ENCODE results near the gene MSTN. TPM values are rescaled to one million over a fixed set of nuclear protein-coding genes. Genes with fewer than 3 reads are reported as not detected.

The MSTN gene
- total and polyA plus RNA-seq, 2 of the 4 experiments (the other 2 are of a cell fraction): under 0.01 TPM; not detected in 1

DNA sequence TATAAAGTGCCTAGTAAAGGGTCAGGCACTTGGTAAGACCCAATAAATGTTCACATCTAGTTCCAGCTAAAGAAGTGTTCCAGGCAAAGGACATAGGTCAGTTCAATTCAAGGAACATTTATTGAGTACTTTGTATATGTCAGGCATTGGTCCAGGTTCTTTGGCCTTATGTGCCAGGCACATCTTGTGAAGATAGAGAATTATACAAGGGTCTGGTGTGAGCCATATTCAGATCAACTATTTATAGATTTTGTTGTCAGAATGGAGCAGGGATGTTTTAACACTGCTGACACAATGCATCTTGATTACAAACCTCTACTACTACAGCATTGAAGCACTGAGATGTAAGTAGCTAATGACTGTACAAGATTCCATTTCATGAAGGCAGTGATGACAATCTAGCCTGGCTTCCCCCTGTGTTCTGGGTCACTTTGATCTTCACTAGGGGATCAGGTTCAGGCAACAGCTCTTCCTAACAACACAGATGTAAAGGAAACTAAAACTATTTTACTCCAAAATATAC lies 18.1 kb upstream of the MSTN start:
- dilution Hi-C loops (cut with HindIII; ENCODE audit: low sequenced_read_pairs, unreplicated experiment): no loop called here
- Histone ChIP-seq H4K91ac (ENCODE audit: insufficient read depth, low read depth, low read length) (no peak overlapping the region), H3K9me3 (ENCODE audit: control insufficient read depth, insufficient read depth, low read length) (no peaks in the 10 kb centered on the region), H2BK20ac (ENCODE audit: low read depth, low read length) (no peak overlapping the region), H3K79me1 (ENCODE audit: low read depth in 1 of 2, low read length in 2 of 2) (no peaks in the 10 kb centered on the region), H3K4me3 (ENCODE audit: insufficient read depth, low read depth, low read length) (no peak overlapping the region), H2AK9ac (replicated peaks; ENCODE audit: low read depth, low read length, poor library complexity) (no peak overlapping the region), H3K9me1 (ENCODE audit: insufficient read depth, low read length) (no peaks in the 10 kb centered on the region), H3K36me3 (ENCODE audit: control insufficient read depth, insufficient read depth, low read length) (no peaks in the 10 kb centered on the region), H3K23ac (ENCODE audit: low read depth, low read length) (no peak overlapping the region), H3K18ac (ENCODE audit: low read depth, low read length) (no peak overlapping the region), H2BK120ac (ENCODE audit: low read depth, low read length) (no peak overlapping the region), H3K4me1 (ENCODE audit: control insufficient read depth, insufficient read depth, low read length) (no peaks in the 10 kb centered on the region), H3K4ac (ENCODE audit: low read depth, low read length) (no peak overlapping the region), H3K4me2 (ENCODE audit: low read depth, low read length) (no peak overlapping the region), H2BK15ac (ENCODE audit: low read depth, low read length) (no peak overlapping the region), H3K9ac (ENCODE audit: low read depth, low read length) (no peak overlapping the region), H4K8ac (ENCODE audit: low read depth in 2 of 2, low read length in 2 of 2) (no peak overlapping the region), H2AFZ (replicated peaks; ENCODE audit: low read length, poor library complexity) (no peak overlapping the region), H4K5ac (ENCODE audit: low read depth, low read length) (no peak overlapping the region), H2BK5ac (ENCODE audit: low read depth, low read length, poor library complexity, severe bottlenecking) (no peak overlapping the region), H4K20me1 (ENCODE audit: insufficient read depth, low read length) (no peaks in the 10 kb centered on the region), H3K27me3 (ENCODE audit: control insufficient read depth, insufficient read depth, low read length) (0 out of 2 replicates have a peak, but pooled peaks cover 4% of the 10 kb centered on the region), H3K27ac (ENCODE audit: insufficient read depth, low read length) (no peak overlapping the region), H3K56ac (ENCODE audit: extremely low read depth, insufficient read depth, low read length) (no peak overlapping the region), H2AK5ac (ENCODE audit: low read depth, low read length) (no peak overlapping the region), H3K14ac (replicated peaks; ENCODE audit: low read depth, low read length) (no peak overlapping the region)
- in situ Hi-C loops (cut with MboI; ENCODE audit: low sequenced_read_pairs): loop anchor here (10.0 kb wide), 2 partner anchors 294 to 724 kb away; no protein-coding TSS in a partner anchor
- CTCF ChIA-PET: interaction anchor here (0.9 kb wide), 1 partner anchor 8 kb away, joined by 3 read pairs; no protein-coding TSS in a partner anchor
- ATAC-seq (ENCODE audit: low read depth): no peak
- no peak for DNase-seq
- TF ChIP-seq CEBPB (IDR thresholded peaks at IDR 0.05; ENCODE audit: low read depth, low read length): no peak
- TF ChIP-seq POLR2A (IDR thresholded peaks at IDR 0.05; ENCODE audit: low read depth, low read length): no peak
- TF ChIP-seq RCOR1 (IDR thresholded peaks at IDR 0.05; ENCODE audit: insufficient replicate concordance, low read length): no peak
- TF ChIP-seq RFX5 (IDR thresholded peaks at IDR 0.05; ENCODE audit: low read depth, low read length): no peak
- no peak for TF ChIP-seq NFE2L2 (IDR thresholded peaks at IDR 0.05; ENCODE audit: low read depth, low read length)
- no peak for TF ChIP-seq FOS (IDR thresholded peaks at IDR 0.05; ENCODE audit: low read depth, low read length)
- TF ChIP-seq MXI1 (IDR thresholded peaks at IDR 0.05; ENCODE audit: borderline replicate concordance, low read depth, low read length): no peak
- TF ChIP-seq CHD1 (IDR thresholded peaks at IDR 0.05; ENCODE audit: low read depth, low read length): no peak
- no peak for TF ChIP-seq SMC3 (IDR thresholded peaks at IDR 0.05; ENCODE audit: low read depth, low read length)
- TF ChIP-seq, protein P1, sequence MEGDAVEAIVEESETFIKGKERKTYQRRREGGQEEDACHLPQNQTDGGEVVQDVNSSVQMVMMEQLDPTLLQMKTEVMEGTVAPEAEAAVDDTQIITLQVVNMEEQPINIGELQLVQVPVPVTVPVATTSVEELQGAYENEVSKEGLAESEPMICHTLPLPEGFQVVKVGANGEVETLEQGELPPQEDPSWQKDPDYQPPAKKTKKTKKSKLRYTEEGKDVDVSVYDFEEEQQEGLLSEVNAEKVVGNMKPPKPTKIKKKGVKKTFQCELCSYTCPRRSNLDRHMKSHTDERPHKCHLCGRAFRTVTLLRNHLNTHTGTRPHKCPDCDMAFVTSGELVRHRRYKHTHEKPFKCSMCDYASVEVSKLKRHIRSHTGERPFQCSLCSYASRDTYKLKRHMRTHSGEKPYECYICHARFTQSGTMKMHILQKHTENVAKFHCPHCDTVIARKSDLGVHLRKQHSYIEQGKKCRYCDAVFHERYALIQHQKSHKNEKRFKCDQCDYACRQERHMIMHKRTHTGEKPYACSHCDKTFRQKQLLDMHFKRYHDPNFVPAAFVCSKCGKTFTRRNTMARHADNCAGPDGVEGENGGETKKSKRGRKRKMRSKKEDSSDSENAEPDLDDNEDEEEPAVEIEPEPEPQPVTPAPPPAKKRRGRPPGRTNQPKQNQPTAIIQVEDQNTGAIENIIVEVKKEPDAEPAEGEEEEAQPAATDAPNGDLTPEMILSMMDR (conservative IDR thresholded peaks at IDR 0.05; ENCODE audit: low read depth, low read length): no peak
- TF ChIP-seq MAZ (IDR thresholded peaks at IDR 0.05; ENCODE audit: borderline replicate concordance, low read depth, low read length): no peak
- TF ChIP-seq MAFK (IDR thresholded peaks at IDR 0.05; ENCODE audit: low read depth, low read length): no peak
- TF ChIP-seq RAD21 (IDR thresholded peaks at IDR 0.05; ENCODE audit: low read length): no peak
- TF ChIP-seq, protein P2, sequence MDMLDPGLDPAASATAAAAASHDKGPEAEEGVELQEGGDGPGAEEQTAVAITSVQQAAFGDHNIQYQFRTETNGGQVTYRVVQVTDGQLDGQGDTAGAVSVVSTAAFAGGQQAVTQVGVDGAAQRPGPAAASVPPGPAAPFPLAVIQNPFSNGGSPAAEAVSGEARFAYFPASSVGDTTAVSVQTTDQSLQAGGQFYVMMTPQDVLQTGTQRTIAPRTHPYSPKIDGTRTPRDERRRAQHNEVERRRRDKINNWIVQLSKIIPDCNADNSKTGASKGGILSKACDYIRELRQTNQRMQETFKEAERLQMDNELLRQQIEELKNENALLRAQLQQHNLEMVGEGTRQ (IDR thresholded peaks at IDR 0.05; ENCODE audit: low read depth, low read length): no peak
- TF ChIP-seq BHLHE40 (IDR thresholded peaks at IDR 0.05; ENCODE audit: low read depth, low read length): no peak
- TF ChIP-seq, protein P3, sequence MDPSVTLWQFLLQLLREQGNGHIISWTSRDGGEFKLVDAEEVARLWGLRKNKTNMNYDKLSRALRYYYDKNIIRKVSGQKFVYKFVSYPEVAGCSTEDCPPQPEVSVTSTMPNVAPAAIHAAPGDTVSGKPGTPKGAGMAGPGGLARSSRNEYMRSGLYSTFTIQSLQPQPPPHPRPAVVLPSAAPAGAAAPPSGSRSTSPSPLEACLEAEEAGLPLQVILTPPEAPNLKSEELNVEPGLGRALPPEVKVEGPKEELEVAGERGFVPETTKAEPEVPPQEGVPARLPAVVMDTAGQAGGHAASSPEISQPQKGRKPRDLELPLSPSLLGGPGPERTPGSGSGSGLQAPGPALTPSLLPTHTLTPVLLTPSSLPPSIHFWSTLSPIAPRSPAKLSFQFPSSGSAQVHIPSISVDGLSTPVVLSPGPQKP (IDR thresholded peaks at IDR 0.05; ENCODE audit: borderline replicate concordance, low read depth, low read length): no peak
- intact Hi-C loops (cut with micrococcal nuclease): no loop called here
- POLR2A ChIA-PET (ENCODE audit: unreplicated experiment): no interaction called here
- no TSS peak for BruUV-seq (replicated peaks)
